HG03571 (cell line): ENCODE data around the gene EXOC3.
"Not testable (repeated sequence)": the region's sequence is repeated elsewhere in the genome, so short reads cannot be mapped to it uniquely, and the experiment has no call there.

Source experiments
- ATAC-seq: cut with Tn5 transposase; IDR thresholded peaks from one replicate; pipeline ENCODE4 v1.9.1; 2021; ENCODE audit not compliant: unreplicated experiment

The EXOC3 gene

GRCh38 chr5:442335-443238 is at the start of gene EXOC3:
TSS of gene EXOC3 (plus strand) at chr5:443176. CDS start at chr5:446206, 3,030 bp downstream.
- peak; percentile 81 for ATAC-seq

- no peak for ATAC-seq
Measured at GRCh38 chr5:393846-394275, 49.1 kb upstream of the EXOC3 start.

DNA sequence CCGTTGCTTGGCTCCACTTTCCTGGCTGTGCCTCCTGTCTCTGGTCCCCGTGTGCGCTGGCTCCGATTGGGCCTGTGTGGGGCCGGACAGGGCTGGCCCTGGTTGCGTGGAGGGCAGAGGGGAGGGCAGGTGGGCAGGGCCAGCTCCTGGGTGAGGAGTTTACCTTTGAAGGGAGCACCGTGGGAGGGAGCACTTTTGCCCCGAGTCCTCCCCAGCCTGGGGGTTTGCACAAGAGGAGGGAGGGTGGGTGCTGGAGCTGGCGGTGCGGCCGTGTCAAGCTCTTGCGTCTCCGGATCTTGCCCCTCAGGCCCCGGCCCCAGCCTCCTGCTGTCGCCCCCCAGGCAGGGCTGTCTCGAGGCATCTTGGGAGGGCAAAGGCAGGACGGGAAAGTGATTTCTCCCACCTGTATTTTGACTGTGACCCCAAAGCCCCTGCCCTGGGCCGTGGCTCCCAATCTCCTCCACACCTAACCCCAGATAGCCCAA is 48.3 kb upstream of the EXOC3 start:
- ATAC-seq = no peak

DNA sequence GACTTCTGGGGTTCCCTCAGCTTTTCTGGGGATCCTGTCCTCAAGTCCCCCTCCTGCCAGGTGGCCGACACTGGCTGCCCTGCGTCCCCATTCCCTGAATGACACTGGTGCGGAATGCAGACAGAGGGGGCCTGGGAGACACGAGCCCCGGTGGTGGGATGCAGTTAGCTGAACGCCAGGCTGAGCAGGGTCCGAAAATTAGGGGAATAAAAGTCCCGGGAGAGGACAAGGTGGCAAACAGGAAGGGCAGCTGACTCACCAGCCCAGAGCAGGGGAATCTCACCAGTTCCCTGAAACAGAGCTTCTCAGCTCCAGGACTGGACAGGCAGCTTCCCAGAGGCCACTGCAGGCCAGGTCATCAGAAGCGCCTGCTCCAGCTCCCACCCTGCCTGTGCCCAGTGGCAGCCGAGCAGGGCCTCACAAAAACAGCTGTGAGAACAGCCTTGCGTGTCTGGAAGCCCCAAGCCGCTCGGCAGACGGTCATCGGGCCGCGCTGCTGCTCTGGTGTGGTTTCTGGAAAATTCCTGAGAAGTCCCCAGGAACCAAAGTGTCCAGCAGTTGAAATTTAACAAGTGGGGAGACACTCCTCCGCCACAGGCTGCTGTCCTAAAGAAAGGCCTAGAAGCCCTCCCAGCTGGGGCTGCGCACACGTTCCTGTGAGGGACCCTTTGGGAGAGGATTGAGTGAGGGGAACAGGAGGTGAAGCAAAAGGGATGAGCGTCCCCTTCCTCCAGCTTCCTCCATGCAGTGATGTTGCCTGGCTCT is 47.6 kb upstream of the EXOC3 start:
- ATAC-seq = no peak

GRCh38 chr5:395921-396530 is 47.0 kb upstream of the EXOC3 start:
- ATAC-seq = no peak

- no peak for ATAC-seq
Measured at GRCh38 chr5:396531-396961, 46.4 kb upstream of the EXOC3 start.

GRCh38 chr5:398141-398474 is 44.9 kb upstream of the EXOC3 start:
- ATAC-seq = not testable (repeated sequence)

GRCh38 chr5:398475-399295 is 44.3 kb upstream of the EXOC3 start:
- ATAC-seq = no peak

DNA sequence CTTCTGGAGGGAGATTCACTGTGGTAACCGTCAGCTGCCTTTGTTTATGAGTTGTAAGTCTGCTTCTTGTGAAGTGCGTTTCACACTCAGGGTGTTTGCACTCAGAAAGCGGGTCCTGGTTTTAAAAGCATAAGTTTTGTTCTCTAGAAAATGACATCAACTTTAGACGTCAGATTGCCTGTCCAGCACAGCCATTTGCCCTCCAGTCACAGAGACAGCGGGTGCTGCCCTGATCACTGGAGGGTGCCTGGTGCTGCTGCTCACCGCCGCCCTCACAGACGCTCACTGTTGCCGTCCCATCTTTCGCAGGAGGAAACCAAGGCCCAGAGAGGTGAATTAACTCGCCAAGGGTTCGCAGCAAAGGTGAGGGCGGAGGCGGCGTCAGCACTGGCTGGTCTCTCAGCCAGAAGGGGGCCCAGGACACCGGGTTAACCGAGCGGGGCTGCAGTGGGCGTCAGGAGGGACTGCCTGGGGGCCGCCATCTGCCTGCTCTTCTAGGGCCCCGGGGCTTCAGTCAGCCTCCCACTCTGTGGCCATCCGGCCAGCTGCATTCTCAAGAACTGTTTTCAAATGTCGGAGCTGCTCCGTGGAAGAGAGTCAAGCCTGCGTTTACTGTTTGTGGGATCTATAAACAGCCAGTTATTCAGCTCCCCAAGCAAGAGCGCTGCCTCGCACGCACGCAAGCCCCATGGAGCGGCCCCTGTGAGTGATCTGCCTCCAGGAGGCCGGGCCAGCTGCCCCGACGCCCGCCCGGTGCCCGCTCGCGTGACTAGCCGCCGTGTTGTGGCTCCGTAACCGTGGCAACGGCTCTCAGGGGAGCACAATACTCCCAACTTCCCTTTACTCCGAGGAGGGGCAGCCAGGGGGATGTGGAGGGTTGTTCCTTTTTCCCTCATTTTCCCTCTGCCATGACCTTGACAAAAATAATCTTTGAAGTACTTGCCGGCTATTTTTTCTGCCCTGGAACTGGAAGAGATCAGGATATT is 43.4 kb upstream of the EXOC3 start:
- peak; percentile 70 for ATAC-seq

DNA sequence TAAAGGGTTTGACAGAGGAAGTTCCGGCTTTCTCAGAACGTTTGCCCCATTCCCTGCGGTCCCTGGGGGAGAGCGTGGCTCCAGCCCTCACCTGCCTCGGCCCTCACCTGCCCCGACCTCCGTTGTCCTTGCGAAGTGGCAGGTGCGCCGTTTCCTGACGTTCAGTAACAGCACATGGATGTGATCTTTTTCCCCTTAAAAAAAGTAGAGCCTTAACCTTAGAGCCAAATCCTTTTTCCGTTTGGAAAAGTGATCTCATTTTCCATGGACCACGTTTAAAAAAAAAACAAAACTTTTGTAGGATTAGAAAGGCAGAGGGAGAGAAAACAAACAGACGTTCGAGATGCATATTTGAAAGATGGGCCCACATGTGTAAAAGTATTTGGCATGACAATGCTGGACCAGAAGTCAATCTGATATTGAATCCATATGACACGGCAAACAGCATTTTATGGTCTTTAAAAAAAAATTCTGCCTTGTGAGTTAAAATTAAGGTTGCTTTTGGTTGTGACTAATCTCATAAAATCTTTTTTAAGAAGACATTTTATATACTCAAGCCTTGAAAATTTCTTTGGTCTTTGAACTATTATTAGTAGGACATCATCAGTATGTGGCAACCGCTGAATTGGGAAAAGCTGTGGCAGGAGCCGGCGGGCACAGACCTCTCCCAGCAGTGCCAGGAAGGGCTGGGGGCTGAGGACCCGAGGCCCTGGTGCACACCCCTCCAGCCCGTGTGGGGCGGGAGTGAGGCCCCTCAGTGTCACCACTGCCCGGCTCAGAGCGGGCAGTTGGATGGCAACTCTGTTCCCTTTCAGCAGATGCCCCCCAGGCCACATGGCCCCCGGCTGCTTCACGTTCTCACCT is 42.5 kb upstream of the EXOC3 start:
- peak; percentile 14 for ATAC-seq

DNA sequence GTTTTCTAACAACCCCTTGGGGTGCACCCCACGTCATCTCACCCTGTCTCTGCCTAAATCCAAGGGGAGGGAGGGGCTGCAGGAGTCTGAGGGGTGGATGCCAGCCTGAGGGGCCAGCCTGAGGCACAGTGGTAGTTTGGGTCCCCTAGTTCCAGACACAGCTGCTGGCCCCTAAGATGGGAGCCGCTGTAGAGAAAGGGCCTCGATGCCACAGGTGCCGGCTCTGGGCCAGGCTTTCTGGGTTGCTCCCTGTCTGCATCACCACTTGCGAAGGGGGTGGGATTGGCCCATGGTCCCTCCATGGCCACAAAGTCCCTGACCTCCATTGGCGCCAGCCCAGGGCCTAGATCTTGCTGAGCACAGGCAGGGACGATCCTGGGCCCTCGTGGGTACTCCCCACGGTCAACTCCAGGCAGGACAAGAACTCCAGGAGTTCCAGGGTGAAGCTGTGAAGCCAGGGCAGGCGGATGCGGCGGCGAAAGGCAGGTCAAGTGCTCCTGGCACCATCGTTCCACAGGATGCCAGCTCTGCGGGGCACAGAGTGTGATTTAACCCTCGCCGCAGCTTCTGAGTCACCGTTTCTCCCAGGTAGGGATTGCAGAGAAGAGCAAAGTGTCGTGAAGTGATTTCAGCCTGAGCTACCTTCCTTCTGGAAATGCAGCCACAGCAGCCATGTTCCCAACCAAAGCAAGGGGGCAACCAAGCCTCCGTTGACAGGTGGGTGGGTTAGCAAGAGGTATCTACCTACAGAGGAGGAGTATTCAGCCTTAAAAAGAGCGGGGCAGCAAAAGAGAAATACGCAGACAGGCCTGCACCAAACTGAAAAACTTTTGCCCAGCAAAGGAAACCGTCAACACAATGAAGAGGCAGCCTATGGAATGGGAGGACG is 41.6 kb upstream of the EXOC3 start:
- ATAC-seq = no peak

- ATAC-seq = not testable (repeated sequence)
Measured at GRCh38 chr5:402219-402614, 40.8 kb upstream of the EXOC3 start.

GRCh38 chr5:402615-403359 is 40.2 kb upstream of the EXOC3 start:
- peak; percentile 53 for ATAC-seq

GRCh38 chr5:403995-404394 is 39.0 kb upstream of the EXOC3 start:
- no peak for ATAC-seq

- ATAC-seq = no peak
Measured at GRCh38 chr5:404666-405241, 38.2 kb upstream of the EXOC3 start.

GRCh38 chr5:405421-405820 is 37.6 kb upstream of the EXOC3 start:
- ATAC-seq = no peak
